Kidney (tissue), 14 donors: ENCODE results near the gene CSNK1D. TPM values are rescaled to one million over a fixed set of nuclear protein-coding genes. Genes with fewer than 3 reads are reported as not detected.
A peak's percentile ranks its signal among the peaks of the same experiment; 100 is the strongest.

Experiments used
- DNase-seq, 5 donors: peaks; one replicate each; pipeline ENCODE4 v3.0.0-alpha.2; 2013 to 2020
- FAIRE-seq: peaks from 2 replicates; lab custom pipeline; 2012; peaks lifted over from hg19 to GRCh38; lab: Jason Lieb, UNC
- H3K27ac ChIP-seq, 2 donors: one replicate each; pipeline ENCODE4 v1.7.0; 2013; ENCODE audit warnings: low read depth in 2 of 2, low read length in 2 of 2, inconsistent platforms in 1 of 2
- H3K27me3 ChIP-seq: one replicate; pipeline ENCODE4 v1.7.1; 2013; ENCODE audit warnings: low read length, inconsistent platforms; ENCODE audit not compliant: control insufficient read depth, insufficient read depth
- H3K36me3 ChIP-seq, 3 donors: one replicate each; pipeline versions ENCODE4 v1.7.0 to v1.7.1; 2013; ENCODE audit warnings: low read length in 3 of 3, control low read depth in 1 of 3, inconsistent platforms in 1 of 3; ENCODE audit not compliant: insufficient read depth in 3 of 3, control insufficient read depth in 2 of 3
- H3K4me1 ChIP-seq, 3 donors: one replicate each; pipeline versions ENCODE4 v1.7.0 to v1.7.1; 2013; ENCODE audit warnings: low read length in 3 of 3, inconsistent platforms in 1 of 3, low read depth in 1 of 3; ENCODE audit not compliant: control insufficient read depth in 2 of 3, insufficient read depth in 2 of 3
- H3K4me3 ChIP-seq, 3 donors: one replicate each; pipeline versions ENCODE4 v1.7.0 to v1.8.1; 2013; ENCODE audit warnings: low read length in 3 of 3, control low read depth in 1 of 3, inconsistent platforms in 1 of 3
- H3K9ac ChIP-seq, 3 donors: one replicate each; pipeline versions ENCODE4 v1.7.0 to v1.7.1; 2013; ENCODE audit warnings: low read length in 3 of 3, control low read depth in 1 of 3, inconsistent platforms in 1 of 3
- H3K9me3 ChIP-seq, 3 donors: one replicate each; pipeline versions ENCODE4 v1.7.0 to v1.7.1; 2013; ENCODE audit warnings: low read length in 3 of 3, control low read depth in 1 of 3, inconsistent platforms in 1 of 3; ENCODE audit not compliant: control insufficient read depth in 2 of 3, insufficient read depth in 1 of 3
- intact Hi-C: fragments of 100-400 bp; cut with DNase I; formaldehyde crosslinking; loops from one replicate; pipeline ENCODE4 v1.11.1; 2022
- polyA plus RNA-seq: library from polyadenylated mRNA; stranded (reverse); fragments of 350-450 nt; fragmentation: Illumina TruSeq; extraction: RNeasy Lipid Tissue Mini Kit (QIAGEN cat#74804); gene quantifications from one replicate; pipeline ENCODE4 v1.2.3, GENCODE V29; 2014; ENCODE audit warnings: low read depth, low replicate concordance; ENCODE audit not compliant: insufficient read depth
- total RNA-seq: library from RNA; stranded (reverse); fragmentation: NEBNext Ultra II Directional; extraction: Animal tissue kit (Norgen Biotek cat#: 25700); gene quantifications from one replicate; pipeline ENCODE4 v1.2.1, GENCODE V29; 2021
- TF ChIP-seq, protein P1 (sequence below): IDR thresholded peaks from 3 replicates; pipeline ENCODE4 v1.5.1; 2012; ENCODE audit warnings: mild to moderate bottlenecking, moderate library complexity, borderline replicate concordance; ENCODE audit not compliant: insufficient read depth; ENCODE audit errors: extremely low read depth
- donor health status: control.
- donor health status: control.
- donor health status: control.
- donor health status: control.
- donor health status: control.
- donor health status: DM: yes; HTN: yes; CAD: no.
- donor health status: Normal renal cell carcinoma (clear cell type).

Gene CSNK1D
- total and polyA plus RNA-seq, 2 donors from 2014 or later: 69.7 to 160 TPM

DNA sequence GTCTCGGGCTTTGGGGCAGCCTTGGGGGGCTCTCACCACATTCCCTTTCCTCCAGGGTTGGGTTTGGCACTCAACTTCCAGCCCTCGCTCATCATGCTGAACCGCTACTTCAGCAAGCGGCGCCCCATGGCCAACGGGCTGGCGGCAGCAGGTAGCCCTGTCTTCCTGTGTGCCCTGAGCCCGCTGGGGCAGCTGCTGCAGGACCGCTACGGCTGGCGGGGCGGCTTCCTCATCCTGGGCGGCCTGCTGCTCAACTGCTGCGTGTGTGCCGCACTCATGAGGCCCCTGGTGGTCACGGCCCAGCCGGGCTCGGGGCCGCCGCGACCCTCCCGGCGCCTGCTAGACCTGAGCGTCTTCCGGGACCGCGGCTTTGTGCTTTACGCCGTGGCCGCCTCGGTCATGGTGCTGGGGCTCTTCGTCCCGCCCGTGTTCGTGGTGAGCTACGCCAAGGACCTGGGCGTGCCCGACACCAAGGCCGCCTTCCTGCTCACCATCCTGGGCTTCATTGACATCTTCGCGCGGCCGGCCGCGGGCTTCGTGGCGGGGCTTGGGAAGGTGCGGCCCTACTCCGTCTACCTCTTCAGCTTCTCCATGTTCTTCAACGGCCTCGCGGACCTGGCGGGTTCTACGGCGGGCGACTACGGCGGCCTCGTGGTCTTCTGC is 36.3 kb downstream of the CSNK1D start:
- peak in 2 of 5 donors; percentile 25 to 79 for DNase-seq
- intact Hi-C loops: loop anchor here (10.0 kb wide), 1 partner anchor 88 kb away; no protein-coding TSS in a partner anchor
- Histone ChIP-seq H3K36me3 (no peaks in the 10 kb centered on the region), H3K27ac (no peak overlapping the region), H3K9me3 (no peaks in the 10 kb centered on the region), H3K27me3 (no peaks in the 10 kb centered on the region), H3K4me3 (no peak overlapping the region), H3K4me1 (peaks cover 0 to 72% (median 39%) of the 10 kb centered on the region in 3 donors), H3K9ac (no peak overlapping the region)
- TF ChIP-seq, protein P1, sequence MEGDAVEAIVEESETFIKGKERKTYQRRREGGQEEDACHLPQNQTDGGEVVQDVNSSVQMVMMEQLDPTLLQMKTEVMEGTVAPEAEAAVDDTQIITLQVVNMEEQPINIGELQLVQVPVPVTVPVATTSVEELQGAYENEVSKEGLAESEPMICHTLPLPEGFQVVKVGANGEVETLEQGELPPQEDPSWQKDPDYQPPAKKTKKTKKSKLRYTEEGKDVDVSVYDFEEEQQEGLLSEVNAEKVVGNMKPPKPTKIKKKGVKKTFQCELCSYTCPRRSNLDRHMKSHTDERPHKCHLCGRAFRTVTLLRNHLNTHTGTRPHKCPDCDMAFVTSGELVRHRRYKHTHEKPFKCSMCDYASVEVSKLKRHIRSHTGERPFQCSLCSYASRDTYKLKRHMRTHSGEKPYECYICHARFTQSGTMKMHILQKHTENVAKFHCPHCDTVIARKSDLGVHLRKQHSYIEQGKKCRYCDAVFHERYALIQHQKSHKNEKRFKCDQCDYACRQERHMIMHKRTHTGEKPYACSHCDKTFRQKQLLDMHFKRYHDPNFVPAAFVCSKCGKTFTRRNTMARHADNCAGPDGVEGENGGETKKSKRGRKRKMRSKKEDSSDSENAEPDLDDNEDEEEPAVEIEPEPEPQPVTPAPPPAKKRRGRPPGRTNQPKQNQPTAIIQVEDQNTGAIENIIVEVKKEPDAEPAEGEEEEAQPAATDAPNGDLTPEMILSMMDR: no peak
- FAIRE-seq: no peak

DNA sequence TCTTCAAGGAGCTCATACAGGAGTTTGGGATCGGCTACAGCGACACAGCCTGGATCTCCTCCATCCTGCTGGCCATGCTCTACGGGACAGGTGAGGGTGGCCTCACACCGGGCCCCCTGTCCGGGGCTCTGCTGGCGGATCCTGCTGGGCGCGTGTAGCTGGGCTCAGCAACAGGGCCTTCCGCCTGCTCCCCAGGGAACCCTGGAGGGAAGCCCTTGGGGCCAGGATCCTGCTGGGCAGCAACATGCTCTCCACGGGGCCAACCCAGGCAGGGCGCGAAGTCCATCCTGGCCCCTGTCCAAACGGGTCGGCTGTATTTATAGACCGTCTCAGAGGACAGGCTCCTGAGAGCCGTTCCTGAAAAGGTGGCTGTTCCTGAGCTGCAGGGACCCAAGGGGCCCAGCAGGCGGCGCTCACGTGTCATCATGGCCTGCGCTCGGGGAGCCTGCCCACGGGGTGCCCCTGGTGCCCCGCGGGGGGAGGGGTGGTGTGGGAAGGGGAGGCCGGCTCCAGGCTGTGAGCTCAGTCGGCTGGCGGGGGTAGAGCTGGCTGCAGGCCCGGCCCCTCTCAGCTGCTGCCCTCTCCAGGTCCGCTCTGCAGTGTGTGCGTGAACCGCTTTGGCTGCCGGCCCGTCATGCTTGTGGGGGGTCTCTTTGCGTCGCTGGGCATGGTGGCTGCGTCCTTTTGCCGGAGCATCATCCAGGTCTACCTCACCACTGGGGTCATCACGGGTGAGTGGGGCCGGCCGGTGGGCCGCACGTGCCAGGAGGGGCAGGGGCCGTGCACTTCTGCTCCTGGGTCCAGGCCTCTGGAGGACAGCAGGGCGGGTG is 37.1 kb downstream of the CSNK1D start:
- FAIRE-seq (no peak), DNase-seq (peak; percentile 77 to 91 (median 88))
- Histone ChIP-seq H3K4me1 (peaks cover 0 to 68% (median 35%) of the 10 kb centered on the region in 3 donors), H3K27ac (peak overlapping the region in 1 of 2 donors; percentile 63), H3K27me3 (no peaks in the 10 kb centered on the region), H3K4me3 (no peak overlapping the region), H3K36me3 (no peaks in the 10 kb centered on the region), H3K9ac (peak overlapping the region in 1 of 3 donors; percentile 22), H3K9me3 (no peaks in the 10 kb centered on the region)
- TF ChIP-seq, protein P1: peak; percentile 77
- intact Hi-C loops: loop anchor here (10.0 kb wide), 1 partner anchor 88 kb away; no protein-coding TSS in a partner anchor

DNA sequence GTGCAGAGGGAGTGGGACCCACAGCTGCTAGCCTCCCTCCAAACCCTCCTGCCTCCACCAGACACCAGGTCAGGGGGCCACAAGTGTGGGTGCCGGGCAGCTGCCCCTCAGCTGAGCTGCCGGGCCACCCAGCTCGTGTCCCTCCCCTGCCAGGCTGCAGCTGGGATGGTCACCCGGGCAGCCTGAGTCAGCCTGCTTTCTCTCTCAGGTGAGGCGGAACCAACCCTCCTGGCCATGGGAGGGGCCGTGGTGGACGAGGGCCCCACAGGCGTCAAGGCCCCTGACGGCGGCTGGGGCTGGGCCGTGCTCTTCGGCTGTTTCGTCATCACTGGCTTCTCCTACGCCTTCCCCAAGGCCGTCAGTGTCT is 37.7 kb downstream of the CSNK1D start:
- H3K27me3 ChIP-seq: no peaks in the 10 kb centered on the region
- peaks cover 0 to 62% (median 29%) of the 10 kb centered on the region in 3 donors for H3K4me1 ChIP-seq
- FAIRE-seq: no peak
- TF ChIP-seq, protein P1: no peak
- peak overlapping the region in 1 of 2 donors; percentile 63 for H3K27ac ChIP-seq
- H3K4me3 ChIP-seq: no peak overlapping the region
- DNase-seq: peak in 4 of 5 donors; percentile 54 to 90 (median 64)
- H3K36me3 ChIP-seq: no peaks in the 10 kb centered on the region
- intact Hi-C loops: loop anchor here (10.0 kb wide), 1 partner anchor 89 kb away; no protein-coding TSS in a partner anchor
- H3K9me3 ChIP-seq: no peaks in the 10 kb centered on the region
- peak overlapping the region in 1 of 3 donors; percentile 22 for H3K9ac ChIP-seq
